HPDE6-E6E7 (cell line): ENCODE results near the gene SEC14L2.
"Not testable (repeated sequence)": the region's sequence is repeated elsewhere in the genome, so short reads cannot be mapped to it uniquely, and the experiment has no call there.

ENCODE experiments used
- DNase-seq: peaks from one replicate; pipeline ENCODE4 v3.0.0; 2011; ENCODE audit warnings: missing footprints; ENCODE audit errors: extremely low spot score

SEC14L2 gene

DNA sequence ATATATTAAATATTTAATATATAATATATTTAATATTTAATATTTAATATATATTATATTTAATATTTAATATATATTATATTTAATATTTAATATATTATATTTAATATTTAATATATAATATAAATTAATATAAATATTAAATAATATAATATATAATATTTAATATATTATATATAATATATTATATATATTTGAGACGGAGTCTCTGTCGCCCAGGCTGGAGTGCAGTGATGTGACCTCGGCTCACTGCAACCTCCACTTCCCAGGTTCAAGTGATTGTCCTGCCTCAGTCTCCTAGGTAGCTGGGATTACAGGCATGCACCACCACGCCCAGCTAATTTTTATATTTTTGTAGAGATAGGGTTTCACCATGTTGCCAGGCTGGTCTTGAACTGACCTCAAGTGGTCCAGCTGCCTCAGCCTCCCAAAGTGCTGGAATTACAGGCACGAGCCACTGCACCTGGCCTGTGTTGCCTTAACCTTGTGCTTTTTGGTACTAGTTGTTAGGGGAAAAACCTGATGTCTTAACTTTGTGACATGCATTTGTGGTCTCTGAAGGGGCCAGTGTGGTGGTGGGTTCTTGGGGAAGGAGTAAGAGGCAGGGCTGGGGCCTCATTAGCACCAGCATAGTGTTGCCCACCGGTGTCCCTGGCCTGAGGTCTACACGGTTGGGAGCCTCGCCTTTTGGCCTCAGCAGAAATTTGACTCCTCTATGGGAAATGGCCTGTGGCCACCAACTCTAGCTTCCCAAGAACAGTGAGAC, 58.4 kb downstream of the SEC14L2 start:
- no peak for DNase-seq

DNA sequence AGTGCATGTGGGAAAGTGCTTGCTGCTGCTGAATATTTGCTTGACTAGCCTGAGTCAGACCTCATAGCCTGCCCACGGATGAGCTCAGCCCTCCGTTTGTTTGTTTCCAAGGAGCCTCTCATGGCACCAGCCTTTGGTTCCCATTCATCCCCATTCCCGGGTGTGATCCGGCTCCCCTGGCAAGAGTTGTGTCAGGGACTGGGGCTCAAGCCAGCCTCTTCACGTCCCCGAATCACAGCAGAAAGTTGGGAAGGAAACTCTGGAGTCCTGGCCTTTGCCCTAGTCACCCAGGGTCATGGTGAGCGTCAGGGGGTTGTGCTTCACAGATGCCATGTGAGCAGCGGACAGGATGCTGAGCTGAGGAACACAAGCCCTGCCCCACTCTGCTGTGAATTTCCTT, 61.2 kb downstream of the SEC14L2 start:
- DNase-seq, result no peak

DNA sequence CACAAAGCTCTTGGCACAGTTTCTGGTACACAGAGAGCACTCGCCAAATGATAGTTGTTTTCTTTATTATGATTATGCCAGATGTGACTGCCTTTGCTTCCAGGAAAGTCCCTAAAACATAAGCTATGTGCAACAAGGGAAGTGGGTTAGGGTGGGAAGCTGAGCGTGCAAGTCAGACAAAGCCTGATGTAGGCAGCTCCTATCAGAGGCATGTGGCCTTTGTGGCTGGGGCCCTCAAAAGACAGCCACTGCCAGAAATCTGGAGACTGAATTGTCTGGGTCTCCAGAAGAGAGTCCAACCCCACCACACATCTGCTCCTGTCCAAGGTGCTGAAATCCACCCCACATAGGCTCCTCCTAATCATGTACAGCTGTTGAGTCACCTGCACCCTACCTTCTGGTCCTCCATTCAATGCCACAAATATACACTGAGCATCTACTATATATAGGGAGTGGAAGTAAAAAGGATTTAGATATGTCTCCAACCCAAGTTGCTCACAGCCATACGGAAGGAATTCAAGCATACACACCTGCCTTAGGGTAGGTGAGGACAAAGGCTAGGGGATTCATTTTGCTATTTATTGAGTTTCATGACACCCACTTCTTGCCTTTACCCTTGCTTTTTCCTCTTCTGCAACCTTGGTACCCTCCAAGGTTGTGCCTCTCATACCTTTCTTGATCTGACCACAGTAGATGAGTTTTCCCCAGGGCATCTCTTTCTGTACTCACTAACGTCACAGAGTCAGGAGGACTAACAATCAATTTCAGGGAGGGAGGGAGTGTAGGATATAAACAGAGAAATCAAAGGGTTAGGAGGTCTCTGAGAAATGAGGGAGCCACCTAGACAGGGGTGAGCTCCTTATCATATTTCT, 62.6 kb downstream of the SEC14L2 start:
- DNase-seq, result no peak

DNA sequence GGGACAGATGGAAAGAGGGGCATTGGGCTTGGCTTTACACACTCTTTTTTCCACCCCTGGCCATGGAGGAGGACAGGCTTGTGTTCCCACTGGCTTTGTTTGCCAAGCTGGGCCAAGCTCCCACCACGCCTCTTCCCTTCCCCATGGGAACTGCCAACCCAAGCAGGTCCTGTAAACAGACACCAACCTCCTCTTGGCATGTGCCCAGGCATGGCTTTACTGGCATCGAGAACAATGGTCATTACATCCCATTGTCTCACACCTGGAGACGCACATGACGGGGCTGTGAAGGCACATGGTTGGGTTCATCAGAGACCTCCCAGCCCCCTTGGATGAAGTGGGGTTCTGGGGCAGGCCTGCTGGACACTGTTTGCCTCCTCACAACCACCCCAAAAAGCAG, 63.3 kb downstream of the SEC14L2 start:
- no peak for DNase-seq

DNA sequence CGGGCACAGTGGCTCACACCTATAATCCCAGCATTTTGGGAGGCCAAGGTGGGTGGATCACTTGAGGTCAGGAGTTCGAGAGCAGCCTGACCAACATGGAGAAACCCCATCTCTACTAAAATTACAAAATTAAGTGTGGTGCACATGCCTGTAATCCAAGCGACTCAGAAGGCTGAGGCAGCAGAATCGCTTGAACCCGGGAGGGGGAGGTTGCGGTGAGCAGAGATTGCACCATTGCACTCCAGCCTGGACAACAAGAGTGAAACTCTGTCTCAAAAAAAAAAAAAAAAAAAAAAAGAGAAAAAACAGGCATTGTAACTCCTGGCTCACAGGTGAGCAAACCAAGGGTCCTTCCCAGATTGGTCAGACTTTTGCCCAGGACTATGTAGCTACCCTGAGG, 63.7 kb downstream of the SEC14L2 start:
- not testable (repeated sequence) for DNase-seq

DNA sequence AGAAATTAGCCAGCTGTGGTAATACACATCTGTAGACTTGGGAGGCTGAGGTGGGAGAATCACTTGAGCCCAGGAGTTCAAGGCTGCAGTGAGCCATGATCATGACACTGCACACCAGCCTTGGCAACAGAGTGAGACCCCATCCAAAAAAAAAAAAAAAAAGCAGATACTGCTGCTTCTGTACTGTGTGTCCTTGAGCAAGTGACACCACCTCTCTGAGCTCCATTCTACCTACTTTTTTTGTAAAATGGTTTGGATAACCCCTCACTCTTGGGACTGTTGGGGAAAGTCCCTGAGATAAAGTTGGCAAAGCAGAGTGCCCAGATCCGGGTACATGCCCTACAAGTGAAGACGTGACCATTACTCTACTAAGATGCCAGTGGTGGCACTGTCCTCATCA, 72.3 kb downstream of the SEC14L2 start:
- no peak for DNase-seq

DNA sequence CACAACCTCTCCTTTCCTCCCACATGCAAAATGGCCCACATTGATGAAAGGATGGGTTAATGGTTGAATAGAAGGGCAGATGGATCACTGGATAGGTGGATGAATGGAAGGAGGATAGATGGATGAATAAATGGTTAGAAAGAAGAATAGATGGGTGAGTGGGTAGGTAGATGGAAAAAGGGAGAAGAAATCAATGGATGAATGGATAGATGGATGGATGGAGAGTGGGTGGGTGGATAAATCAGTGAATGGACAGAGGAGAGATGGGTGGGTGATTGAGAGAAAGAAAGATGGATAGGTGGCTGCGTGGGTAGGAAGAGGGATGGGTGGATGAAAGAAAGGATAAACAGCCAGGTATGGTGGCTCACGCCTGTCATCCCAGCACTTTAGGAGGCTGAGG, 73.8 kb downstream of the SEC14L2 start:
- DNase-seq, result no peak

DNA sequence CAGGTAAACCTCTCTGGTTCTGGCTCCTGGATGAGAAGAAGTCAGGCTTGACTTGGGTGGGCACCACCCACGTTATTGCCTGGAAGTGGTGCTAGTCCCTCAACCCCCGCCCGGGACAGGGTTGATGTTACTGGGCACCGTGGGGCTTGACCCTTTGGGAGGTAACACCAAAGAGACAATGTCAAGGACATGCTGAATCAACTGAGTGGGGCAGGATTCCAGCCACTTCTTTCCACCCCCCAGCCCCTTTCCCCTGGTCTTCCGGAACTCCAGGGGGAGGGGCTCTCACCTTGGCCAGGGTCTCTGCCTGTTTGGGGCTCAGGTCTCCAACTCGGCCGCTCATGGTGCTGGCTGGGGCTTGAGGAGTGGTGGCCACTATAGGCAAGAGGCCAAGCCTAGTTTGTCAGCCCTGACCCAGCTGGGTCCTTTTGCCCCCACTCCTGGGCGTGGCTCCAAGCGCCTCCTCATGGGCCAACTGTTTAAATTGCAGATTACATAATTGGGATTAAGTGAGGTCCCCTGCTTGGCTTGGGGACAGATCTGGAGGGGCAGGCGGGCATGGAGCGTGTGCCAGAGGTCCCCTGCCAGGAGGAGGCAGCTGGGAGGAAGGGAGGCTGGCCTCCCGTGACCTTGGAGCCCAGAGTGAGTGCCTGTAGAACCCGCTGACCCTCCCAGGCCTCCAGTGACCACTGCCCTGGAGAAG, 74.9 kb downstream of the SEC14L2 start, which contains the start of gene SEC14L3:
Gene SEC14L3 (minus strand): TSS at position 402 of the 703 bp plus-strand sequence. CDS start 59 bp downstream, at position 343.
- no peak for DNase-seq

DNA sequence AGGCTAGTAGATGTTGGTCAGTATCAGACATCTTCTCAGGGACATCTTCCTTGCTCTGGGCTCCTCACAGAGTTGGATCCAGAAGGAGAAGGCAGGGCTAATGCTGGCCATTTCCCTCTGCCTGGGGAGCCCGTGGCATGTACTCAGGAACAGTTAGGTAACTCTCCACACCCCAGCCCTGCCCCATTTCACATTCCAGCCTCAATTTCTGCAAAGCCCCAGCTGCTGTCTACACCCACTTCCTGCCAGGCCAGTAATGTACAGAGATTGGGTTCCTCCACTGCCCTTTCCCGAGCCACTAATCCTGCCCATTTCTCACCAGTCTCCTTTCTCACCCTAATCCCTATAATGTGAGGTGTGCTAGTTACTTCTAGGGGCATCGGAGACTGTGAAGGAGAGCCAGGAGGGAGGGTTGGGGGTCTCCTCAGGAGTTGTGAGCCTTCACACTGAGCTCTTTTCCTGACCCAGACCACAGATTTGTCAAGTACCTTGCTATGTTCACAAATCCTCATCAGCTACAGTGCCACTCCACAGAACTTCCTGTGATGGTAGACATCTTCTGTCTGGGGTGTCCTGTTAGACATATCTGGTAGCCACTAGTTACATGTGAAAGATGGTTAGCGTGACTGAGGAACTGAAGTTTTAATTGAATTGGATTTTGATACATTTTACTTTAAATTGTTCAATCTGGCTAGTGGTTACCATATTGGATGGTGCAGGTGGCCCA, 76.3 kb downstream of the SEC14L2 start:
- DNase-seq, result no peak

DNA sequence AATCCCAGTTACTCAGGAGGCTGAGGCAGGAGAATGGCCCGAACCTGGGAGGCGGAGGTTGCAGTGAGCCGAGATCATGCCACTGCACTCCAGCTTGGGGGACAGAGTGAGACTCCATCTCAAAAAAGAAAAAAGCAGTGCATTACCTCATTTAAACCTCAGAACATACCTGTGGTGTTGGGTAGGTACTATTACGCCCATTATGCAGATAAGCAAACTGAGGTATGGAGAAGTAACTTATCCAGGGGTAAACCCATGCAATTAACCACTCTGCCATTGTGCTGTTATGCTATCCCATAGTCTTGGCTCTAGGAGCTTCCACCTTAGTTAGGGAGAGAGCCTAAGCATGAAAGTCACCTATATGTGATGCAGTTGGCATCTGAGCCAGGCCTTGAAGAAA, 77.3 kb downstream of the SEC14L2 start:
- no peak for DNase-seq
